Metanephros (tissue), 2 donors: Measurements from ENCODE around the gene HEATR9. TPM values are rescaled to one million over a fixed set of nuclear protein-coding genes. Genes with fewer than 3 reads are reported as not detected.

Experiments
- small RNA-seq: library from RNA; depleted of rRNA; stranded (forward); fragments of <200 nt; gene quantifications from one replicate; pipeline ENCODE3, GENCODE V24; 2014; ENCODE audit warnings: low replicate concordance
- total RNA-seq: library from RNA; depleted of rRNA; stranded (reverse); fragments of >200 nt; gene quantifications from one replicate; pipeline ENCODE4 v1.2.3, GENCODE V29; 2014

HEATR9 gene
- not detected for total RNA-seq

DNA sequence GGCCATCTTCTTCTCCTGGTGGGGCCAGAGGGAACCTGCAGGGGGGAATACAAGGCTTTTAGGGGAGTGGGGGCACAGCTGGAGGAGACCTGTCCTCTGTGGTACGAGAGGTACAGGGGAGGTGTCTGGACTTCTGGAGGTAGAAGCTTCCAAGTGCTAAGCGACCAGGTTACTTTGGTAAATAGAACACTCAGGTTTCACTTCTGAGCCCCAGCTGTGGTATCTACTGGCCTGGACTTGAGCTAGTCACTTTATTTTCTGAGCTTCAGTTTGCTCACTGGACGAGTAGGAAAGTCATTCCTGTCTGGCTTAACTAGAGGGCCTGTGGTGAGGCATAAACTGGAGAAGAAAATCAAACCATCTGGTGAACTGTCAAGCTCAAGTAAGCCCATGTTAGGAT, at the start of gene HEATR9:
HEATR9 (minus strand) TSS at position 155 of the 400 bp plus-strand sequence; CDS start at position 6, 149 bp downstream.

DNA sequence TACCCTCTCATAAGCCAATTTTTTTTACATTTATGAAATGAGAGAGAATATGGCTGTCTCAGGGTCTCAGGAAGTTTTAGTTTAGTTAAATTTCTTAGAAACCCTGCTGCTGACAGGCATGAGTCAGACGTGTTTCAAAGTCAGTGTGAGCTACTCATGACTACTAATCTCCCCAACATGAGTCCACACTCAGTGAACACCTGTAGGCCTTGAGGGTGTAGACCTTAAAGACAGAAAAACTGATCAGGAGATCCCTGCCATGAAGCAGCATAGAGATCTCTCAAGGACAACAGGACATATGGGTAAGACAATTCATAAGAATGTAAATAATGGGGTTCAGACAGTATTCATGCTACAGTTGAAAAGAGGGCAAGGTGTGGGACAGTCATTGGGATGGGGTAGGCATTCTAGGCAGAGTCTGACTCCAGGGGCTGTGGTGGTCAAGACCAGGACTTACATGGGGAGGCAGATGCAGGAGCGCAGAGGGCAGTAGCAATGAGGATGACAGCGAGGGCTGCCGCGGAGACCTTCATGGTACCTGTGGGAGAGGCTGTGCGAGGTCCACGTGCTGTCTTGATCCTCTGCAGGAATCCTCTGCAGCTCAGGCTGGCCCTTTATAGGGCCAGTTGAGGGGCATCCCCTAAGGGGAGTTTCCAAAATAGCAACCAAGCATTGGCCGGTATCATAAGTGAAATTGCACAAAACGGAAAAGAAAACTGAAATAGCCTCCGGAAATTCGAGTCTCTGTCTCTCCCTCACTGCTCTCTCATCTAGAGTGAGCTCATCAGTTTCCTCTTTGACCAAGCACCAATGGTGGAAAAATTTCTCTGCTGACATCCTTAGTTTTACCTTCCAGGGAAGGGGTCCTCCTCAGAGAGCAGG, 11.3 kb upstream of the HEATR9 start, which contains the start of gene CCL5:
CCL5 (minus strand) TSS at position 588 of the 882 bp plus-strand sequence.

DNA sequence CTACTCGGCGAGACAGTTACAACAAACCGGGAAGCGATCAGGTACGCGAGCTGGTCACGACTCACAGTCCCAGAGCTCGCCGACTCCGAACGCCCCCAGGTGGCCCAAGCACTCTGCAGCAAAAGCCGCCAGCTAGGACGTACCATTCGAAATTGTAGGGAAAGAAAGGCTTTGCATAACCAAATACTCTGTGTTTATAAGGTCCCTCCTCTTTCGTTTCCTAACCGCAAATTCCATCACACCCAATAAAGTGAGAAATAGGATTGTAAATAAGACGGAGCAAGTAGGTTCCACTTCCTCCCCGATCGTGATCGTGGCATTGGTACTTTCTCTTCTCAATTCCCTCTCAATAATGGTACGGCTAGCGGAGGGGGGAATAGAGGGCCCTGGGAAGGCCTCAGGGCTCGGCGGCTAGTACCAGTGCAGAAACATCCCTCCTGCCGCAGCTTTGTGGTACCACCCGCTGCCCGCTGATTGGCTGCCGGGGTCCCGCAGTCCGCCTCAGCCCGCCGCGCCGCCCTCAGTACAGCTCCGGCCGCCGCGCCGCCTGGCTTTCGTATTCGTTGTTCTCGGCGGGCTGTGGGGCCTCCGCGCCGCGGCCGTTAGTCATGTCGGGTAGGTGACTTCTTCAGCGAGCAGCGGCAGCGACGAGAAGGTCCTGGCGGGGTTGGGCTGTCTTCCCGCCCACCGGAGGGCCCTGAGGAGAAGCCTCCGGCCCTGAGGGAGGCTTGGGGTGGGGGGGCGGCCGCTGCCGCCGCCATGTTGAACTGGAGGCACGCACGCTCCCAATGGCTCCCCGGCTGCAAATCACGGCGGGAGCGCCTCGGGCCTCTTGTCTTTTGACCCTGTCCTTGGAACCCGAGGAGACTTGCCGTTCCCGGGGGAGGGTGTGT, 59.5 kb downstream of the HEATR9 start, which contains the start of gene TAF15:
TAF15 (plus strand) TSS at position 523 of the 893 bp plus-strand sequence; CDS start at position 609, 86 bp downstream.

Small RNAs within 50 kb of the gene (small RNA-seq; reads per million reads assigned to genes)
- gene RF00100: 6,050 reads per million, percentile 100 among the genes with 10 or more reads in this experiment

Other genes starting within 250 kb of the HEATR9 start
- 8.5 TPM for gene RASL10B, start 137.3 kb downstream of the HEATR9 start, total RNA-seq
- gene GAS2L2, start 115.7 kb downstream of the HEATR9 start, total RNA-seq: 0.06 TPM
- not detected for gene C17orf50, start 108.0 kb downstream of the HEATR9 start, total RNA-seq
- gene MMP28, start 73.2 kb downstream of the HEATR9 start, total RNA-seq: 4.0 TPM
- 92.2 TPM for gene TAF15, start 59.4 kb downstream of the HEATR9 start, total RNA-seq
- gene CCL5, start 11.5 kb upstream of the HEATR9 start, total RNA-seq: 2.2 TPM
- 0.93 TPM for gene RDM1, start 61.9 kb upstream of the HEATR9 start, total RNA-seq
- gene LYZL6, start 74.8 kb upstream of the HEATR9 start, total RNA-seq: not detected
- gene CCL16, start 112.6 kb upstream of the HEATR9 start, total RNA-seq: not detected
- 6.8 TPM for gene CCL14, start 117.8 kb upstream of the HEATR9 start, total RNA-seq
- 1.2 TPM for gene CCL15, start 132.7 kb upstream of the HEATR9 start, total RNA-seq
- gene CCL23, start 149.1 kb upstream of the HEATR9 start, total RNA-seq: 0.35 TPM
- gene CCL18, start 195.4 kb upstream of the HEATR9 start, total RNA-seq: not detected
- 5.2 TPM for gene CCL3, start 221.3 kb upstream of the HEATR9 start, total RNA-seq
- gene CCL4, start 234.9 kb upstream of the HEATR9 start, total RNA-seq: 6.0 TPM